Measurements from ENCODE around the gene MLLT1.
A peak's percentile ranks its signal among the peaks of the same experiment; 100 is the strongest.

Gene MLLT1

DNA sequence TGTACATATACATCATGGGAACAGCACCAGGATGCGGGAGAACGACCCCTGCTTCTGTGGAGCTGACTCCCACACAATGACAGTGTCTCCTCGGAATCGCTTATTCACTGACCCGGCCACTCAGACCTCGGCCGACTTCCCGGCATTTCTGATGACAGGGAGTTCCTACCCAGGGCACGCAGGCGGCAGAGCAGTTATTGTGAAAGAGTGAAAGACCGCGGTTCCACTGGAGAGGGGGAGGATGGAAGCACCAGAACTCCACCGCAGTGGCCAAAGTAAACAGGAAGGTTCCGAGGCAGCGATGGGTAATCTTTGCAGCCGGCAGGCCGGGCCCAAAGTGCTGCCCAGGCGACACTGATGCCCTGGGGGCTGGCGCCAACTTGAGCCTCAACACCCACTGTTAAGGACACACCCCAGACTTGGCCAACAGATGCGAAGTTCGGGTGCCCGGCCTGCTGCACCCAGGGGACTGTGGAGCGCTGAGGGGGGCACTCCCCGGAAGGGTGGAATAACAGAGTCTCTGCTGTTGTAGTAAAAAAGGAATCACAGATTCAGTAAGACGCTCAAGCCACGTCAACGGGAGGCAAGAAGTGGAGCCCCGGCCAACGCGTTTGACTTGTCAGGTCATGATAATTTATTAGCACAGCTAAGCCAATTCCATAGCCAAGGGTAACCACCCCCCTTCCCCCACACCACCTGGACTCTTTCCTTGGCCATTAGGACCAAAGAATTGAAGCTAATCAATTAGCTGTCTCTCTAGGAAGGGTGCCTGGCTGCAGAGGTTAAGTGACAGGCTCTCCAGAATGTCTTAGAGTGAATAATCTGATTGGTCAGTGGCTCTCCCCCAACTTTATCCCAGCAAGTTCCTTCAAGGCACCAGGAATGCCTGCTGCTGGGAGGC is 5.8 kb downstream of the MLLT1 start:
- peak; percentile 8 for DNase-seq

GRCh38 chr19:6272913-6273600 is 6.7 kb downstream of the MLLT1 start:
- DNase-seq: peak; percentile 8

- DNase-seq: no peak
Observed at GRCh38 chr19:6272411-6272791, 7.4 kb downstream of the MLLT1 start.

GRCh38 chr19:6271721-6272410 is 7.9 kb downstream of the MLLT1 start:
- no peak for DNase-seq

GRCh38 chr19:6271251-6271650 is 8.5 kb downstream of the MLLT1 start:
- DNase-seq: no peak

DNA sequence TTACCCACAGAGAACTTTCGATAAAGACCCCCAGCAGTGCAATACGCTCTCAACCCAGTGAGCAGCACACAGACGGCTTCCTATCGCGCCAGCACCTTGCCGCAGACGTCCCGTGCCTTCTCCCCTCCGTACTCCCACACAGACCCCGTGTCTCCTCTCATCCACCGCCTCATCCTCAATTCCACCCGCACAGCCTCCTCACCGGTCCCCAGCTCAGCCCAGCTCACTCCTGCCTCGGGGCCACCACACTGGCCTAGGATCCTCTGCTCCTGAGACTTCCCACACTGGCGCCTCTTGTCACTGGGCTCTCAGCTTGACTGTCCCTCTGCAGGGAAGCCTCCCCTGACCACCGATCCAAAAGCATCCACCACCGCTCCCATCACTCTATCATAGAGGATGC is 9.0 kb downstream of the MLLT1 start:
- DNase-seq: no peak

DNA sequence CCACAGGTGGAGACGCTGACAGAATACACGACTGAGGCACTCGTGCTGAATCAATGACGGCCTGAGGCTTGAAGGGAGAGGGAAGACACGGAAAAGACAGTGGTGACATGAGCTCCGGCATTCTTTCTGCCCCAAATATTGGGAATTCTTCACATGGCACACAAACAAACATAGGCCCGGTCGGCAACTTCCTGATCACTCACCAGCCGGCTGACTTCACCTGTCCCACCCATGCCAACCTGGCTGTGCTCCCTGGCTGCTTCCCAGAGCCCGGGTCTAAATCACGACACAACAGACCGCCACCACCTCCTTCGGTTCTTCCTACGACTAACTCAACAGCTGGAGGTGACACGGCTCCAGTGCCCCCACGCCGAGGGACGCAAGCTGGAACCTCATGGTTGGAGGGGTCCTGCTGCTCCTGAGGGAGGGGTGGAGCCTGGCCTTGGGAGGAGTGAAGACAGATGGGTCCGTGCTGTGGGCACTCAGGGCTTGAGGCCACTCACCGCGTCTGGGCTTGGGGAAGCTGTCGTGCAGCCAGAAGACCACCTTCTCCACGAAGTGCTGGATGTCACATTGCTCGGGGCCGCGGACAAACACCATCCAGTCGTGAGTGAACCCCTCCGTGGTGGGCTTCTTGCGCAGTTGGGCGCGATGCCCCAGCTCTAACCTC is 9.6 kb downstream of the MLLT1 start:
- no peak for DNase-seq

DNA sequence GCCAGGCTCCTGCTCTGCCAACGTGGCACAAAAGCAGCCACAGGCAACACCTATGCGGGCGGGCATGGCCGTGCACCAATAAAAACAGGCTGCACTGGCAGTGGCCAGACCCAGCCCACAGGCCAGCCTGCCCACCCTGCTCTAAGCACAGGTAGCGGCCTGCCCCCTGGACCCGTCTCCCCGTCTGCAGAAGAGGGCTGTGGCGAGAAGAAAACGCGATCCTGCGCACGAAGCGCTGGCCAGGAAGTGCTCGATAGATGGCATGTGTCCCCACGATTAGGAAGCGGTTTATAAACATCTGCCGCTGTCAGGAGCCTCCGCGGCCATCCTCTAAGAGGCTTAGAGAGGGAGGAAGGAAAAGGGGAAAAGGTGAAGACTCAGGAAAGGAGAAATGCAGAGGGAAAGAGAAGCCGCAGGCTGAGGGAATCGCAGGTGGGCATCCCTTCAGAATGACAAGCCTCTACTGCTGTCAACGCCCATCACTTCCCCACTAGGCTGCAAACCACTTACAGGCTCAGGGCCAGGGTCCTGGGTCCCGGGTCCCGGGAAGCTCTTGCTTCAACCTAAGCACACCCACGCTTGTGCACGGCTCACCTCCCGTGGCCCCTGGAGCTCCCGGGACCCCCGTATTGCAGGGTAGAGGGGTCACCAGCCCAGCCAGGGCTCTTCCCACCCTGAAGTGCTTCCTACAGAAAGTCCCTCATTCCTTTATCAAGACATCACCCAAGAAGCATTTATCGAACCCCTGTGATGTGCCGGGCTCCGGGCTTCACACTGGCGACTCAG is 10.5 kb downstream of the MLLT1 start:
- DNase-seq: no peak

DNA sequence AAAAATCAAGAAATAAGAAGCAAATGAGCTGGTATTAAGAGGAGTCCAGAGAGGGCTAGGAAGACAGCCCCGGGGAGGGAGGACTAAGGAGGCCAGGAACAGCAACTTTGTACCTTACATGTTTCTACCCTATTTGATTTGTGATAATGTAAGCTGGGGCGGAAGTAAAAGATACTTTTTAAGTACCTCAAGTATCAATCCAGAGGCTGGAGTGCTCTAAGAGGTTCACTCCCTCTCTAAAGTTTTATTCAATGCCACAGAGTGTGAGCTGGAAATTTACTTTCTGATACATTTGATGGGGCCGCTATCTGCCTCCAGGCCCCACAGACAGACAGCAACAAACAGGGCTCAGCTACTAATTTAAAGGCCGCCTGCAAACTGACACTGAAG is 11.4 kb downstream of the MLLT1 start:
- no peak for DNase-seq

DNA sequence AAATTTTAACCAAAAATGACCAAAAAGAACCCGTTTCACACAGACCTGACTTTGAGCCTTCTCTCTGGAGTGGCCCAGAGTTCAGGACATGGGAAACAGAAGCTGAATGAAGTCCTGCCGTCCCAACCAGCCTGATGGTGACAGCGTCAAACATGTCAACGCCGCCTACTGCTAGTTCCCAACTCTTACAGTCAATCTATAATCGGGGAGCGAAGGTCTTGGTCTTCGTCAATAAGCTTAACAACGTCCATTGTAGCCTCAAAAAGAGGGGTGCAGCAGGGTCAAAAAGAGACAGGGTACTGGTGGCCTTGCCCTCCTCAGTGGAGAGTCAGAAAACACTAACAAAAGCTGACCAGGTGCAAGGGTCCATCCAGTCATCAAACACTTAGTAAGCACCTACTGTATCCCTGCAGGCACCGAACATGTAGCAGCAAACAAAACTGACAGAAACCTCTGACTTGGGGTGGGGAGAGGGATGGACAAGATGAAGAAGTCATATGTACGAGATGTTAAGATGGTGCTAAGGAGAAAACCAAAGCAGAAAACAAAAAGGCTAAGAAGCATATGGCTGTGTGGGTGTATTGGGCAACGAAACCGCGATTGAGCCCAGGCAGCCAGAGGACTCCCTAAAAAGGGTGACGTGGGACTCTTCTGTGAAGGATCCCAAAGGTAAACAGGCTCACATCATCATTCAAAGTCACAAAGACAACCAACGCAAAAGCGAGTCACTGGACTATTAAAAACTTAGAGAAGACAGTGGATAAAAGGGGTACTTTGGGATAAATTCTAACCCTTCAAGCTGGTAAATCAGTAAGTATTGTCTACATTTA is 12.0 kb downstream of the MLLT1 start:
- DNase-seq: no peak

- no peak for DNase-seq
Observed at GRCh38 chr19:6264803-6265202, 15.0 kb downstream of the MLLT1 start.

DNA sequence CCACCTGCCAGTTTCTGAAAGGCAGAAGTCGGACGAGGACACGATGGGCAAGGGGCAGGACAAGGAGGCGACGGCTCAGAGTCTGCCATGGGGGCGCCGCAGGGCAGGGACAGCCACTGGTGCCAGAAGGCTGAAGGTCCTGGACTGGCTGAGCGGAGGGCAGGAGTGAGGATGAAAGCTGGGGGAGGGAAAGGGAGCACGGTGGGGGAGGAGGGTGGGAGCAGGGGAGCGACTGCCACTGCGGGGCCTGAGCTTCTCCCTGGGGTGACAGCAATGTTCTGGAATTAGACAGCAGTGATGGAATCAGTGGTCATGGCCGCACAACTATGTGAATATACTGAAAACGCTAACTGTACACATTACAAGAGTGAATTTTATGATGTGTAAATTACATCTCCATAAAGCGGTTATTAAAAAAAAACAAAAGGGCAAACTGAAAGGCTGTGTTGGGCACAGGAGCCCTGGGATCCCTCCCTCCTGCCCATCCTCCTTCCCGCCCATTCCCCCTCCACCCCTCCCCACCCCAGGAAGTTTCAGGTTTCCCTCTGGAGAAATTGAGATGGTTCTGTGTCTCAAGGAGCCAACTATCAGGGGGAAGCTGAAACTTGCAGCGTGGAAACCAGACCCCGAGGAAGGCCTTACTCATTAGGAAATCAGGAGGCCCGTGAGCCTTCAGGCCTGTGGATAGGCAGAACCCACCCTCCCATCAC is 15.9 kb downstream of the MLLT1 start:
- DNase-seq: no peak

DNA sequence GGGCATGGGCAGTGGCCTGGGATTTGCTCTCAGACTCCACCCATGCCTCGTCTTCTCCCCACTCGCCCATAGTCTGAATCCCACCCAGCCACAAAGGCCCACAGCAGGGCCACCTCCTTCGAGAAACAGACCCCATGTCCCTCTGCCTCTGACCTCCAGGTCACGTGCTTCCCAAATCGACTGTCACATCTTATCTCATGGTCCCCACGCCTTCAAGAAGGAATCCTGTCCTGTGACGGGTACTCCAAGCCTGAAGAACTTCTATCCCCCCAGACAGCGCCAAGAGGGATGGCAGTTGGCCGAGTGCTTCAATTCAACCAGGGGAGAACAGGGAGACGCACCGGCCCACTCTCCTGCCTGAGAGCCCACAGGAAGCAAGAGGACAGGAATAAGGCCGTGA is 16.5 kb downstream of the MLLT1 start:
- no peak for DNase-seq

GRCh38 chr19:6262519-6262918 is 17.3 kb downstream of the MLLT1 start:
- no peak for DNase-seq

- no peak for DNase-seq
Observed at GRCh38 chr19:6261883-6262282, 17.9 kb downstream of the MLLT1 start.

DNA sequence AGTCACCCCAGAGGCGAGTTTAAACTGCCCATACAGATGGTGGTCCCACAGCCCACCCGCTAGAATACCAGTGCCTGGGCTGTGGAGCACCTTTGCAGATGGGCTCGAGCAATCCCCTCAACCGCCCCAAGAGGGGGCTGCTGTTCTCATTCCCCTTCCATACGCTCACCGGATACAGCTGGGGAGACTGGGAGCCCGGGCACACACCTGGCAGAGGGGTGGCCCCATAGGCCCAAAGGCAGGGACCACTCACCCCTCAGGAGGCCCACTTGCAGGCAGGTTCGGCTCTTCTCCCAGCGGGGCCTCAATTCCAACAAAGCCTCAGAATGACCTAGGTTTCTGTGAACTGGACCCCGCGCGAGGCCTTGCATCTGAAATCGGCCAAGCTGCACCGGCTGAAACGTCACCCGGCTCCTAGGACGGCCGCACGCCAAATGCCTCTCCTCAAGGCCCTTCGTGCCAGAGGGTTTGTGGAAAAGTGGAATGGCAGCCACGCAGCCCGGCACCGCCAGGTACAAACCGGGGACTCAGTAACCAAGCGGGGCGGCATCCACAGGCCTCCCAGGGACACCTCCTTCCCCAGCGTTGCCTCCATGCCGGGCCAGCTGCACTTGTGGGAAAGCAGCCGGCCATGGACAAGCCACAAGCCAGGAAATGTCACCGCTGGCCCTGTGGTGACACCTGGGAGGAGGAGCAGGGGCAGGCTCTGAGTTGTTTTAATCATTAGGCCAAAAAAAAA is 18.7 kb downstream of the MLLT1 start:
- DNase-seq: no peak

DNA sequence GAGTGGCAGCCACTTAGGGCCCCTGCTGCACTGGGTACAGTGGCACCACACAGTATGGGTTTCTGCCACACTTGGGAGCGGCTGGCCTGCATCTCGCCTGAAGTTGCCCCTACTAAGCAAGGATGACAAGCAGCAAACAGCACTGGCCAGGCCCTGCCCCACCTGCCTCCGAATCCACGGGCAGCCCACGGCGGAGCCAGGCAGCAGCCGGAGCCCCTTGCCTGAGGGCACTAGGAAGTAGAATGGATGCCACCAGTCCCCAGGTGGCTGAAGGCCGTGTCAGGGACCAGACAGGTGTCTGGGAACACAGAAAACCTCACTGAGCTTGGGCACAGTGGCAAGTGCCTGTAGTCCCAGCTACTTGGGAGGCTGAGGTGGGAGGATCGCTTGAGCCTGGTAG is 19.4 kb downstream of the MLLT1 start:
- DNase-seq: no peak

GRCh38 chr19:6259312-6259861 is 20.4 kb downstream of the MLLT1 start:
- DNase-seq: no peak

DNA sequence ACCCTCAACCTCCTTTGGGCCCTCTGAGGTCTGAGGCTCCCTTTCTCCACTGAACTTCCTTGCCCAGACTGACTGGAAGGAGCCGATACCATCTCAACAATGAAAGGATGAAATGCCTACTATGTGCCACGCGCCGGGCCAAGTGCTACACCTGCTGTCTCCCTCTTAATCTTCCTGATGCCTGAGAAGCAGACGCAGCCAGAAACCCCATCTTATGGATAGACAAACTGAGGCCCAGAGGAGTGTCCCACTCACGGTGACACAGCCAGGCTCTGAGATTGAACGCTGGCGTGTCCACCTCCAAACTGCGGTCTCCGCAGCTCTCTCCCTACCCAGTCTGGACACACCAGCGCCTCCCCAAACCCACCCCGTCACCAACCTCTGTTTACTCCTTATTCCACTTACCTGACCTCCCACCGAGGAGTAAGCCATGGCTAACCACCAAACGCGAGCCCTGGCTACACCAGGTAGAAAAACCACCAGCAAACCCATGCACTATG is 20.9 kb downstream of the MLLT1 start:
- no peak for DNase-seq

Data from DMS153 (cell line).